Endothelial cell of umbilical vein (primary cell): ENCODE data around the gene MED29. TPM values are rescaled to one million over a fixed set of nuclear protein-coding genes. Genes with fewer than 3 reads are reported as not detected.

Experiments
- BruUV-seq: library from RNA; stranded (reverse); fragments of 400-500 nt; replicated peaks from 2 replicates; lab custom pipeline; 2021; lab: Mats Ljungman, UMichigan
- CTCF ChIA-PET: fragments of 300-600, 350-600 bp; sonication (Branson Sonifier 250); formaldehyde crosslinking; loops from one replicate; lab custom pipeline; 2021; ENCODE audit warnings: antibody characterized with exemption, inconsistent platforms; lab: Charles Lee
- POLR2A ChIA-PET: fragments of 300-600, 350-600 bp; sonication (Branson Sonifier 250); formaldehyde crosslinking; loops from one replicate; lab custom pipeline; 2021; ENCODE audit warnings: antibody characterized with exemption, inconsistent platforms; lab: Charles Lee
- DNase-seq: peaks from one replicate; pipeline ENCODE4 v3.0.0-alpha.2; 2011; ENCODE audit warnings: low read depth, low spot score
- FAIRE-seq: peaks from 2 replicates; lab custom pipeline; 2011; peaks lifted over from hg19 to GRCh38; lab: Jason Lieb, UNC
- H2AFZ ChIP-seq: 2 replicates; pipeline ENCODE4 v1.6.0; 2012; ENCODE audit warnings: low read depth, low read length, control low read depth, inconsistent platforms
- H3K27ac ChIP-seq: 2 replicates; pipeline ENCODE4 v1.5.1; 2011; ENCODE audit warnings: low read depth, mild to moderate bottlenecking, control low read depth, low read length, moderate library complexity; ENCODE audit not compliant: insufficient read depth
- H3K27me3 ChIP-seq, 2 experiments: 2 replicates each; pipeline versions ENCODE4 v1.6.0 to v1.6.1; 2011; ENCODE audit warnings: low read length in 2 of 2, mixed read lengths in 1 of 2; ENCODE audit not compliant: control insufficient read depth in 2 of 2, insufficient read depth in 2 of 2
- H3K36me3 ChIP-seq, 2 experiments: 2 replicates in 1 of 2; 3 replicates in 1 of 2; pipeline ENCODE4 v1.5.1; 2011; ENCODE audit warnings: low read length in 2 of 2, mild to moderate bottlenecking in 1 of 2, moderate library complexity in 1 of 2; ENCODE audit not compliant: control insufficient read depth in 2 of 2, insufficient read depth in 2 of 2; ENCODE audit errors: extremely low read depth in 1 of 2
- H3K4me1 ChIP-seq: 3 replicates; pipeline ENCODE4 v1.5.1; 2011; ENCODE audit warnings: mild to moderate bottlenecking, low read length; ENCODE audit not compliant: control insufficient read depth, insufficient read depth; ENCODE audit errors: extremely low read depth
- H3K4me2 ChIP-seq: 2 replicates; pipeline ENCODE4 v1.6.1; 2011; ENCODE audit warnings: low read length, control low read depth, mixed read lengths; ENCODE audit not compliant: insufficient read depth
- H3K4me3 ChIP-seq, 3 experiments: fragments of 200-600 bp in 1 of 3; sonication (generic), shearing (Covaris generic) in 1 of 3; replicated peaks in 1 of 3; 2 replicates each; pipeline ENCODE4 v1.5.1; 2011 to 2016; ENCODE audit warnings: control low read depth in 3 of 3, low read length in 3 of 3, mild to moderate bottlenecking in 2 of 3, inconsistent platforms in 1 of 3, low read depth in 1 of 3, moderate library complexity in 1 of 3; ENCODE audit not compliant: insufficient read depth in 1 of 3
- H3K79me2 ChIP-seq: 2 replicates; pipeline ENCODE4 v1.6.0; 2012; ENCODE audit warnings: low read length, inconsistent platforms; ENCODE audit not compliant: control insufficient read depth, insufficient read depth
- H3K9ac ChIP-seq: replicated peaks from 2 replicates; pipeline ENCODE3; 2011; ENCODE audit warnings: low read length, control low read depth; ENCODE audit not compliant: insufficient read depth; ENCODE audit errors: extremely low read depth
- H3K9me1 ChIP-seq: replicated peaks from 3 replicates; pipeline ENCODE4 v1.6.0; 2011; ENCODE audit warnings: mild to moderate bottlenecking, low read length; ENCODE audit not compliant: control insufficient read depth, insufficient read depth; ENCODE audit errors: extremely low read depth
- H3K9me3 ChIP-seq: replicated peaks from 2 replicates; pipeline ENCODE4 v1.5.1; 2012; ENCODE audit warnings: low read length, inconsistent platforms; ENCODE audit not compliant: control insufficient read depth, insufficient read depth
- H4K20me1 ChIP-seq: replicated peaks from 2 replicates; pipeline ENCODE3; 2011; ENCODE audit warnings: mild to moderate bottlenecking, low read length; ENCODE audit not compliant: control insufficient read depth, insufficient read depth; ENCODE audit errors: extremely low read depth
- EZH2 ChIP-seq: IDR thresholded peaks from 2 replicates; pipeline ENCODE4 v1.6.1; 2012; ENCODE audit warnings: borderline replicate concordance, low read depth, mild to moderate bottlenecking, moderate library complexity, low read length, inconsistent platforms; ENCODE audit not compliant: severe bottlenecking
- FOS ChIP-seq: IDR thresholded peaks from 2 replicates; pipeline ENCODE4 v1.6.1; 2011; ENCODE audit warnings: mild to moderate bottlenecking, low read length, moderate library complexity, borderline replicate concordance; ENCODE audit not compliant: insufficient read depth
- GATA2 ChIP-seq: IDR thresholded peaks from 2 replicates; pipeline ENCODE4 v1.7.0; 2011; ENCODE audit warnings: low read depth, mild to moderate bottlenecking, moderate library complexity, mixed read lengths, low read length; ENCODE audit not compliant: insufficient read length, insufficient read depth
- JUN ChIP-seq: IDR thresholded peaks from 2 replicates; pipeline ENCODE4 v1.6.1; 2011; ENCODE audit warnings: borderline replicate concordance, low read depth; ENCODE audit not compliant: insufficient read length, insufficient read depth
- MYC ChIP-seq: IDR thresholded peaks from one replicate; pipeline ENCODE4 v1.6.1; 2011; ENCODE audit warnings: mild to moderate bottlenecking, low read depth, low read length
- POLR2A ChIP-seq: IDR thresholded peaks from 2 replicates; pipeline ENCODE4 v1.6.1; 2012; ENCODE audit warnings: low read depth, mild to moderate bottlenecking, control low read depth, low read length
- POLR2AphosphoS5 ChIP-seq: IDR thresholded peaks from 2 replicates; pipeline ENCODE4 v1.6.1; 2012; ENCODE audit warnings: low read depth, mild to moderate bottlenecking, control low read depth, low read length, moderate library complexity; ENCODE audit not compliant: insufficient read depth
- dilution Hi-C: fragments of 300-500 bp; cut with MboI; formaldehyde crosslinking; loops from one replicate; pipeline ENCODE4 v1.15.0; 2019; ENCODE audit warnings: low sequenced_read_pairs; ENCODE audit not compliant: extremely low pct_ligation_motif_present
- intact Hi-C: fragments of 100-400 bp; cut with micrococcal nuclease; formaldehyde crosslinking; loops from one replicate; pipeline ENCODE4 v1.10.0; 2022
- polyA plus RNA-seq, 4 experiments: library from polyadenylated mRNA; depleted of rRNA in 3 of 4; stranded (reverse) in 3 of 4; unstranded in 1 of 4; fragments of >200 nt; gene quantifications; 2 replicates each; pipeline versions ENCODE4 v1.2.1 to v1.2.3, GENCODE V29; 2011 to 2012; ENCODE audit warnings: missing spikeins in 1 of 4
- total RNA-seq: library from RNA; stranded (reverse); gene quantifications from 2 replicates; pipeline ENCODE4 v1.2.3, GENCODE V29; 2021
- TF ChIP-seq, protein P1 (sequence below): IDR thresholded peaks from 2 replicates; pipeline ENCODE4 v1.6.1; 2011; ENCODE audit not compliant: insufficient read depth, insufficient read length
- TF ChIP-seq, protein P2 (sequence below), 2 donors: IDR thresholded peaks; 1 replicate in 1 of 2; 2 replicates in 1 of 2; pipeline ENCODE4 v1.5.1; 2011; ENCODE audit warnings: low read length in 2 of 2, mild to moderate bottlenecking in 2 of 2, moderate library complexity in 2 of 2, control low read depth in 1 of 2, inconsistent platforms in 1 of 2, low read depth in 1 of 2; ENCODE audit not compliant: insufficient read depth in 1 of 2; ENCODE audit errors: extremely low read depth in 1 of 2

Gene MED29
- total and polyA plus RNA-seq, 2 donors (not counting 3 experiments of a cell fraction or from before 2014, with no cell fraction given), result 25.5 to 50.4 TPM

- ChIA-PET POLR2A (no interaction called here), CTCF (interaction anchor here (1.2 kb wide), 1 partner anchor 20 kb away, joined by 4 read pairs; no protein-coding TSS in a partner anchor)
- H3K36me3 ChIP-seq, result peaks cover 0 to 29% of the 10 kb centered on the region in 2 experiments
- no TSS peak for BruUV-seq
- no peak overlapping the region for H2AFZ ChIP-seq
- H3K27ac ChIP-seq, result no peak overlapping the region
- intact Hi-C loops, result no loop called here
- no peaks in the 10 kb centered on the region for H3K27me3 ChIP-seq
- H3K4me3 ChIP-seq, result no peak overlapping the region
- no peak overlapping the region for H3K9ac ChIP-seq
- dilution Hi-C loops, result no loop called here
- no peaks in the 10 kb centered on the region for H4K20me1 ChIP-seq
- FAIRE-seq (no peak), DNase-seq (no peak)
- no peak overlapping the region for H3K4me2 ChIP-seq
- H3K9me1 ChIP-seq, result no peaks in the 10 kb centered on the region
- H3K4me1 ChIP-seq, result peaks cover 4% of the 10 kb centered on the region
- H3K79me2 ChIP-seq, result peaks cover 13% of the 10 kb centered on the region
- H3K9me3 ChIP-seq, result no peaks in the 10 kb centered on the region
- no peak for TF ChIP-seq EZH2
- TF ChIP-seq FOS, result no peak
- TF ChIP-seq POLR2AphosphoS5, result no peak
- no peak for TF ChIP-seq GATA2
- TF ChIP-seq, protein P1, sequence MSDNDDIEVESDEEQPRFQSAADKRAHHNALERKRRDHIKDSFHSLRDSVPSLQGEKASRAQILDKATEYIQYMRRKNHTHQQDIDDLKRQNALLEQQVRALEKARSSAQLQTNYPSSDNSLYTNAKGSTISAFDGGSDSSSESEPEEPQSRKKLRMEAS, result no peak
- TF ChIP-seq, protein P2, sequence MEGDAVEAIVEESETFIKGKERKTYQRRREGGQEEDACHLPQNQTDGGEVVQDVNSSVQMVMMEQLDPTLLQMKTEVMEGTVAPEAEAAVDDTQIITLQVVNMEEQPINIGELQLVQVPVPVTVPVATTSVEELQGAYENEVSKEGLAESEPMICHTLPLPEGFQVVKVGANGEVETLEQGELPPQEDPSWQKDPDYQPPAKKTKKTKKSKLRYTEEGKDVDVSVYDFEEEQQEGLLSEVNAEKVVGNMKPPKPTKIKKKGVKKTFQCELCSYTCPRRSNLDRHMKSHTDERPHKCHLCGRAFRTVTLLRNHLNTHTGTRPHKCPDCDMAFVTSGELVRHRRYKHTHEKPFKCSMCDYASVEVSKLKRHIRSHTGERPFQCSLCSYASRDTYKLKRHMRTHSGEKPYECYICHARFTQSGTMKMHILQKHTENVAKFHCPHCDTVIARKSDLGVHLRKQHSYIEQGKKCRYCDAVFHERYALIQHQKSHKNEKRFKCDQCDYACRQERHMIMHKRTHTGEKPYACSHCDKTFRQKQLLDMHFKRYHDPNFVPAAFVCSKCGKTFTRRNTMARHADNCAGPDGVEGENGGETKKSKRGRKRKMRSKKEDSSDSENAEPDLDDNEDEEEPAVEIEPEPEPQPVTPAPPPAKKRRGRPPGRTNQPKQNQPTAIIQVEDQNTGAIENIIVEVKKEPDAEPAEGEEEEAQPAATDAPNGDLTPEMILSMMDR (IDR thresholded peaks at IDR 0.05; ENCODE audit: extremely low read depth in 1 of 2, insufficient read depth in 1 of 2, low read depth in 1 of 2, low read length in 2 of 2), result no peak
- TF ChIP-seq JUN, result no peak
- TF ChIP-seq POLR2A, result no peak
- no peak for TF ChIP-seq MYC
These were observed 26.4 kb downstream of the MED29 start for GRCh38 chr19:39417463-39418181.
